H4 (cell line): ENCODE results near the gene CDKN2C. TPM values are rescaled to one million over a fixed set of nuclear protein-coding genes. Genes with fewer than 3 reads are reported as not detected.
"Not testable (repeated sequence)": the region's sequence is repeated elsewhere in the genome, so short reads cannot be mapped to it uniquely, and the experiment has no call there.

ENCODE experiments used
- DNase-seq: peaks from one replicate; pipeline ENCODE4 v3.0.0-alpha.2; 2015; ENCODE audit warnings: low spot score
- total RNA-seq: library from RNA; depleted of rRNA; stranded (reverse); fragments of >200 nt; shearing (Covaris generic); gene quantifications from 2 replicates; pipeline ENCODE4 v1.2.3, GENCODE V29; 2014

CDKN2C gene
- total RNA-seq, 1 experiment from 2014 or later = 185 TPM

- DNase-seq = no peak
Measured at GRCh38 chr1:50979937-50980336, 9.9 kb downstream of the CDKN2C start.

- no peak for DNase-seq
Measured at GRCh38 chr1:50980505-50980904, 10.5 kb downstream of the CDKN2C start.

GRCh38 chr1:50981741-50982140, 11.7 kb downstream of the CDKN2C start:
- peak; percentile 50 for DNase-seq

- no peak for DNase-seq
Measured at GRCh38 chr1:50982611-50983010, 12.6 kb downstream of the CDKN2C start.

- DNase-seq = no peak
Measured at GRCh38 chr1:50983219-50983802, 13.3 kb downstream of the CDKN2C start.

- peak; percentile 39 for DNase-seq
Measured at GRCh38 chr1:50985094-50985493, 15.0 kb downstream of the CDKN2C start.

- no peak for DNase-seq
Measured at GRCh38 chr1:50986653-50987052, 16.6 kb downstream of the CDKN2C start.

- no peak for DNase-seq
Measured at GRCh38 chr1:50989694-50990093, 19.6 kb downstream of the CDKN2C start.

- no peak for DNase-seq
Measured at GRCh38 chr1:50992532-50993318, 22.7 kb downstream of the CDKN2C start.

- no peak for DNase-seq
Measured at GRCh38 chr1:50993645-50994044, 23.6 kb downstream of the CDKN2C start.

- no peak for DNase-seq
Measured at GRCh38 chr1:50994997-50995396, 25.0 kb downstream of the CDKN2C start.

GRCh38 chr1:50995651-50996050, 25.6 kb downstream of the CDKN2C start:
- DNase-seq = no peak

- no peak for DNase-seq
Measured at GRCh38 chr1:50996083-50996482, 26.0 kb downstream of the CDKN2C start.

GRCh38 chr1:50999375-50999774, 29.3 kb downstream of the CDKN2C start:
- not testable (repeated sequence) for DNase-seq

- no peak for DNase-seq
Measured at GRCh38 chr1:51000160-51000559, 30.1 kb downstream of the CDKN2C start.

GRCh38 chr1:51000651-51001050, 30.6 kb downstream of the CDKN2C start:
- DNase-seq = no peak

- DNase-seq = no peak
Measured at GRCh38 chr1:51002516-51002915, 32.5 kb downstream of the CDKN2C start.

- not testable (repeated sequence) for DNase-seq
Measured at GRCh38 chr1:51005549-51005948, 35.5 kb downstream of the CDKN2C start.

- DNase-seq = no peak
Measured at GRCh38 chr1:51009381-51009780, 39.3 kb downstream of the CDKN2C start.

GRCh38 chr1:51014878-51015277, 44.8 kb downstream of the CDKN2C start:
- no peak for DNase-seq

- DNase-seq = no peak
Measured at GRCh38 chr1:51019811-51020210, 49.8 kb downstream of the CDKN2C start.
